ENCODE data around the gene EXOC2. TPM values are rescaled to one million over a fixed set of nuclear protein-coding genes. Genes with fewer than 3 reads are reported as not detected.

Gene EXOC2
- polyA plus RNA-seq, 1 experiment = 16.0 TPM

- Histone ChIP-seq H3K4me3 (ENCODE audit: low read depth, low read length) (no peak overlapping the region), H3K36me3 (ENCODE audit: control insufficient read depth, insufficient read depth, low read length) (no peaks in the 10 kb centered on the region; the same call in 1 of the 2 replicates), H3K27me3 (ENCODE audit: control insufficient read depth, insufficient read depth, low read length) (no peaks in the 10 kb centered on the region)
- no peak for DNase-seq (ENCODE audit: low read depth)
- ChIA-PET POLR2A (no interaction called here), CTCF (interaction anchor here (1.2 kb wide), 1 partner anchor 10 kb away, joined by 5 read pairs; no protein-coding TSS in a partner anchor)
- no peak for TF ChIP-seq CTCF (IDR thresholded peaks at IDR 0.05; ENCODE audit: insufficient read depth, low read depth, low read length)
Observed at GRCh38 chr6:603265-603664, 89.7 kb downstream of the EXOC2 start.

GRCh38 chr6:599576-600448, 93.1 kb downstream of the EXOC2 start:
- ChIA-PET CTCF (no interaction called here), POLR2A (no interaction called here)
- no peak for DNase-seq (ENCODE audit: low read depth)
- no peaks in the 10 kb centered on the region for H3K27me3 ChIP-seq (ENCODE audit: control insufficient read depth, insufficient read depth, low read length)
- H3K4me3 ChIP-seq (ENCODE audit: low read depth, low read length) = no peak overlapping the region
- TF ChIP-seq CTCF (IDR thresholded peaks at IDR 0.05; ENCODE audit: insufficient read depth, low read depth, low read length) = no peak
- H3K36me3 ChIP-seq (ENCODE audit: control insufficient read depth, insufficient read depth, low read length) = peaks cover 4% of the 10 kb centered on the region

- no peak for DNase-seq (ENCODE audit: low read depth)
- CTCF ChIA-PET = interaction anchor here (0.6 to 4.0 kb wide), 20 partner anchors 10 to 843 kb away, joined by 3 to 32 read pairs (median 4); no protein-coding TSS in a partner anchor
- TF ChIP-seq CTCF (IDR thresholded peaks at IDR 0.05; ENCODE audit: insufficient read depth, low read depth, low read length) = no peak
- Histone ChIP-seq H3K36me3 (ENCODE audit: control insufficient read depth, insufficient read depth, low read length) (peaks cover 4% of the 10 kb centered on the region), H3K4me3 (ENCODE audit: low read depth, low read length) (no peak overlapping the region), H3K27me3 (ENCODE audit: control insufficient read depth, insufficient read depth, low read length) (no peaks in the 10 kb centered on the region)
- POLR2A ChIA-PET = no interaction called here
Observed at GRCh38 chr6:593907-594212, 99.1 kb downstream of the EXOC2 start.

- Histone ChIP-seq H3K4me3 (ENCODE audit: low read depth, low read length) (no peak overlapping the region), H3K36me3 (ENCODE audit: control insufficient read depth, insufficient read depth, low read length) (peaks cover 4% of the 10 kb centered on the region), H3K27me3 (ENCODE audit: control insufficient read depth, insufficient read depth, low read length) (no peaks in the 10 kb centered on the region)
- DNase-seq (ENCODE audit: low read depth) = no peak
- ChIA-PET CTCF (interaction anchor here (0.6 to 4.0 kb wide), 30 partner anchors 10 to 1734 kb away, joined by 3 to 32 read pairs (median 4); no protein-coding TSS in a partner anchor), POLR2A (no interaction called here)
- TF ChIP-seq CTCF (IDR thresholded peaks at IDR 0.05; ENCODE audit: insufficient read depth, low read depth, low read length) = peak; percentile 55
Observed at GRCh38 chr6:593139-593906, 99.6 kb downstream of the EXOC2 start.

- no peaks in the 10 kb centered on the region for H3K36me3 ChIP-seq (ENCODE audit: control insufficient read depth, insufficient read depth, low read length)
- ChIA-PET CTCF (no interaction called here), POLR2A (no interaction called here)
- no peak for DNase-seq (ENCODE audit: low read depth)
- H3K27me3 ChIP-seq (ENCODE audit: control insufficient read depth, insufficient read depth, low read length) = no peaks in the 10 kb centered on the region
- H3K4me3 ChIP-seq (ENCODE audit: low read depth, low read length) = no peak overlapping the region
- no peak for TF ChIP-seq CTCF (IDR thresholded peaks at IDR 0.05; ENCODE audit: insufficient read depth, low read depth, low read length)
Observed at GRCh38 chr6:589090-589489, 103.8 kb downstream of the EXOC2 start.
